Ovary (tissue), 9 donors: ENCODE data around the gene AP5B1. TPM values are rescaled to one million over a fixed set of nuclear protein-coding genes. Genes with fewer than 3 reads are reported as not detected.

Experiments
- DNase-seq, 5 donors: peaks; one replicate each; pipeline ENCODE4 v3.0.0-alpha.2; 2019 to 2020
- H3K27ac ChIP-seq, 2 donors: fragments of 200-600 bp; one replicate each; pipeline versions ENCODE4 v1.5.1 to v1.8.0; 2019 to 2022
- H3K27me3 ChIP-seq: fragments of 200-600 bp; one replicate; pipeline ENCODE4 v1.8.0; 2022
- H3K36me3 ChIP-seq: fragments of 200-600 bp; sonication (generic); one replicate; pipeline ENCODE4 v1.5.1; 2019
- H3K4me1 ChIP-seq: one replicate; pipeline ENCODE4 v1.8.1; 2013; ENCODE audit warnings: mild to moderate bottlenecking, moderate library complexity; ENCODE audit not compliant: insufficient read depth
- H3K4me3 ChIP-seq: fragments of 200-600 bp; sonication (generic); one replicate; pipeline ENCODE4 v1.5.1; 2017
- H3K9me3 ChIP-seq, 2 donors: fragments of 200-600 bp in 1 of 2; sonication (generic) in 1 of 2; one replicate each; pipeline versions ENCODE4 v1.5.1 to v1.8.1; 2013 to 2019; ENCODE audit warnings: mild to moderate bottlenecking in 1 of 2, moderate library complexity in 1 of 2
- CTCF ChIP-seq, 3 donors: fragments of 450-650 bp in 2 of 3; fragments of 200-600 bp in 1 of 3; IDR thresholded peaks; one replicate each; pipeline versions ENCODE4 v1.5.1 to v1.8.0; 2016 to 2022; ENCODE audit warnings: antibody characterized with exemption in 3 of 3, mild to moderate bottlenecking in 1 of 3
- EP300 ChIP-seq: sonication (generic); formaldehyde crosslinking; IDR thresholded peaks from one replicate; pipeline ENCODE4 v1.6.1; 2017; ENCODE audit warnings: antibody characterized with exemption
- POLR2A ChIP-seq: fragments of 450-650 bp; IDR thresholded peaks from one replicate; pipeline ENCODE4 v1.6.1; 2017; ENCODE audit warnings: antibody characterized with exemption, mild to moderate bottlenecking, moderate library complexity
- WGBS, 3 donors: extraction: QIAGEN DNeasy Blood & Tissue Kit in 1 of 3; methylation state at CpG; one replicate each; pipeline versions ENCODE4 v1.1.5 to v1.1.7; 2013 to 2017; 5-methylcytosine and 5-hydroxymethylcytosine counted together
- intact Hi-C, 4 donors: fragments of 100-400 bp; cut with DNase I; formaldehyde crosslinking; loops; one replicate each; pipeline versions ENCODE4 v1.11.0 to v1.15.1; 2022 to 2023
- polyA plus RNA-seq, 2 donors: library from polyadenylated mRNA; stranded (reverse); fragments of 200-250 nt in 1 of 2; fragments of 350-450 nt in 1 of 2; fragmentation: Illumina TruSeq in 1 of 2; extraction: RNeasy Lipid Tissue Mini Kit (QIAGEN cat#74804) in 1 of 2; gene quantifications; one replicate each; pipeline ENCODE4 v1.2.3, GENCODE V29; 2013 to 2014
- total RNA-seq, 7 donors: library from RNA; depleted of rRNA in 2 of 7; stranded (reverse); fragments of >200 nt in 2 of 7; fragmentation: NEBNext Ultra II Directional in 3 of 7; extraction: Animal tissue kit (Norgen Biotek cat#: 25700) in 3 of 7; gene quantifications; one replicate each; pipeline versions ENCODE4 v1.1.0 to v1.2.4, GENCODE V29; 2016 to 2023
- donor health status: DM: no; HTN: no; CAD: no; lungs with moderate emphysema.
- donor health status: DM: no; HTN: no; CAD: no.
- donor health status: Bipolar disorder and iron deficiency.
- donor health status: DM: yes; HTN: yes; CAD: no.
- donor health status: DM: no; HTN: no; CAD: no.
- donor health status: DM: yes; HTN: yes; CAD: no.

AP5B1 gene
- total and polyA plus RNA-seq, 9 donors = 2.3 to 14.7 (median 7.5) TPM

GRCh38 chr11:65816696-65817095 lies 35.9 kb upstream of the AP5B1 start:
- DNase-seq = no peak
- Histone ChIP-seq H3K36me3 (no peaks in the 10 kb centered on the region), H3K9me3 (no peaks in the 10 kb centered on the region), H3K27me3 (no peaks in the 10 kb centered on the region), H3K4me3 (no peak overlapping the region), H3K4me1 (peaks cover 2% of the 10 kb centered on the region), H3K27ac (peak overlapping the region in 1 of 2 donors; percentile 72)
- intact Hi-C loops = loop anchor here in 2 of 4 donors (5.0 to 10.0 kb wide), 2 partner anchors 102 to 109 kb away; partner anchors contain the start of gene KAT5 (in 1 of the 2)
- WGBS, 3 donors = 94 to 96% (median 94%) methylated on average over 3 of the region's 3 CpGs
- TF ChIP-seq CTCF (IDR thresholded peaks at IDR 0.05) (no peak), EP300 (no peak), POLR2A (no peak)

GRCh38 chr11:65814986-65815565 lies 34.3 kb upstream of the AP5B1 start:
- WGBS, 3 donors = 83 to 90% (median 86%) methylated on average over 16 of the region's 16 CpGs
- H3K27ac ChIP-seq = no peak overlapping the region
- TF ChIP-seq CTCF (IDR thresholded peaks at IDR 0.05) (no peak), EP300 (no peak), POLR2A (no peak)

GRCh38 chr11:65814131-65814985 lies 33.6 kb upstream of the AP5B1 start:
- intact Hi-C loops = loop anchor here in 2 of 4 donors (5.0 to 10.0 kb wide), 2 partner anchors 37 to 100 kb away; partner anchors contain the start of gene KAT5 (in 1 of the 2)
- WGBS, 3 donors = 51 to 66% (median 61%) methylated on average over 17 to 18 of the region's 18 CpGs
- no peak for DNase-seq
- Histone ChIP-seq H3K36me3 (no peaks in the 10 kb centered on the region), H3K4me3 (no peak overlapping the region), H3K9me3 (no peaks in the 10 kb centered on the region), H3K27ac (no peak overlapping the region), H3K27me3 (no peaks in the 10 kb centered on the region), H3K4me1 (peaks cover 2% of the 10 kb centered on the region)
- TF ChIP-seq POLR2A = no peak
- TF ChIP-seq EP300 = no peak
- TF ChIP-seq CTCF (IDR thresholded peaks at IDR 0.05) = no peak

More at GRCh38 chr11:65814986-65815565, 34.3 kb upstream of the AP5B1 start:
- no peaks in the 10 kb centered on the region for H3K9me3 ChIP-seq
- DNase-seq = no peak
- no peak overlapping the region for H3K4me3 ChIP-seq
- H3K27me3 ChIP-seq = no peaks in the 10 kb centered on the region
- intact Hi-C loops = loop anchor here in 2 of 4 donors (5.0 to 10.0 kb wide), 3 partner anchors 38 to 108 kb away; partner anchors contain the start of gene KAT5 (in 1 of the 2)
- H3K4me1 ChIP-seq = peaks cover 2% of the 10 kb centered on the region
- no peaks in the 10 kb centered on the region for H3K36me3 ChIP-seq

- intact Hi-C loops = loop anchor here in 2 of 4 donors (5.0 to 10.0 kb wide), 2 partner anchors 35 to 97 kb away; partner anchors contain the start of gene KAT5 (in 1 of the 2)
- H3K27ac ChIP-seq = no peak overlapping the region
- H3K4me3 ChIP-seq = no peak overlapping the region
- H3K4me1 ChIP-seq = no peaks in the 10 kb centered on the region
- no peaks in the 10 kb centered on the region for H3K36me3 ChIP-seq
- no peaks in the 10 kb centered on the region for H3K27me3 ChIP-seq
- no peak for DNase-seq
- TF ChIP-seq EP300 = no peak
- no peak for TF ChIP-seq CTCF (IDR thresholded peaks at IDR 0.05)
- TF ChIP-seq POLR2A = no peak
- H3K9me3 ChIP-seq = no peaks in the 10 kb centered on the region
- whole genome bisulfite sequencing, 3 donors = 48 to 52% (median 49%) methylated on average over 19 of the region's 19 CpGs
Observed at GRCh38 chr11:65811764-65812475, 31.1 kb upstream of the AP5B1 start.
